ENCODE data around the gene ZNF124. TPM values are rescaled to one million over a fixed set of nuclear protein-coding genes. Genes with fewer than 3 reads are reported as not detected.
"Not testable (repeated sequence)": the region's sequence is repeated elsewhere in the genome, so short reads cannot be mapped to it uniquely, and the experiment has no call there.

Gene ZNF124
- total RNA-seq, 2 experiments from 2014 or later, result 18.3 to 20.0 TPM

DNA sequence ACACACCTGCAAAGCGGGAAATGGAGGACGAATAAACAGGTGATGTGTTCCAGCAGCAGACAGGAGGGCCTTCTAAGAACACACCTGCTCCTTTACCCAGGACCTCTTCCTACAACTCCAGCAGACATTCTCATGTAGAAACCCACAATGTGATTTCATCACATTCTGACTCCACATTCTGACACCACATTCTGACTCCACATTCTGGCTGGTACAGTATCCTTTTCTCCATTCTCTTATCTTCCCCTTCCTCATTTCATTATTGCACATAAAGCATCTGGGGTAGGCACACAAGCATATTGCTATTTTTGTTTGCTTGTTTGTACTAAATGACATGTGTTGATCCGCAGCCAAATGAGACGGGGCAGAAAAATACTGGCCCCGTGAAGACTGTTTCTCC lies 3.6 kb upstream of the ZNF124 start:
- TF ChIP-seq, protein P1, sequence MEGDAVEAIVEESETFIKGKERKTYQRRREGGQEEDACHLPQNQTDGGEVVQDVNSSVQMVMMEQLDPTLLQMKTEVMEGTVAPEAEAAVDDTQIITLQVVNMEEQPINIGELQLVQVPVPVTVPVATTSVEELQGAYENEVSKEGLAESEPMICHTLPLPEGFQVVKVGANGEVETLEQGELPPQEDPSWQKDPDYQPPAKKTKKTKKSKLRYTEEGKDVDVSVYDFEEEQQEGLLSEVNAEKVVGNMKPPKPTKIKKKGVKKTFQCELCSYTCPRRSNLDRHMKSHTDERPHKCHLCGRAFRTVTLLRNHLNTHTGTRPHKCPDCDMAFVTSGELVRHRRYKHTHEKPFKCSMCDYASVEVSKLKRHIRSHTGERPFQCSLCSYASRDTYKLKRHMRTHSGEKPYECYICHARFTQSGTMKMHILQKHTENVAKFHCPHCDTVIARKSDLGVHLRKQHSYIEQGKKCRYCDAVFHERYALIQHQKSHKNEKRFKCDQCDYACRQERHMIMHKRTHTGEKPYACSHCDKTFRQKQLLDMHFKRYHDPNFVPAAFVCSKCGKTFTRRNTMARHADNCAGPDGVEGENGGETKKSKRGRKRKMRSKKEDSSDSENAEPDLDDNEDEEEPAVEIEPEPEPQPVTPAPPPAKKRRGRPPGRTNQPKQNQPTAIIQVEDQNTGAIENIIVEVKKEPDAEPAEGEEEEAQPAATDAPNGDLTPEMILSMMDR (IDR thresholded peaks at IDR 0.05), result no peak
- H3K9me3 ChIP-seq (ENCODE audit: control insufficient read depth in 1 of 2, insufficient read depth in 1 of 2, low read length in 2 of 2), result peaks cover 8 to 15% of the 10 kb centered on the region in 2 experiments
- no peaks in the 10 kb centered on the region for H3K36me3 ChIP-seq (ENCODE audit: insufficient read depth, low read length)
- ChIA-PET POLR2A (no interaction called here), CTCF (no interaction called here)
- no peaks in the 10 kb centered on the region for H3K4me1 Mint-ChIP-seq (ENCODE audit: low read depth)
- no peak overlapping the region for H3K27ac ChIP-seq (ENCODE audit: low read depth in 1 of 2, low read length in 2 of 2)
- intact Hi-C loops (cut with DNase I, micrococcal nuclease), result loop anchor here in 1 of 2 experiments (5.0 kb wide), 1 partner anchor 37 kb away; no protein-coding TSS in a partner anchor
- no peak overlapping the region for H3K4me3 ChIP-seq (ENCODE audit: low read length)
- H3K4me1 ChIP-seq (ENCODE audit: insufficient read depth, low read length), result peaks cover 3% of the 10 kb centered on the region
- no peak for DNase-seq
- no peak overlapping the region for H3K4me3 Mint-ChIP-seq
- H3K27me3 Mint-ChIP-seq, result no peaks in the 10 kb centered on the region
- H3K9me3 Mint-ChIP-seq, result no peaks in the 10 kb centered on the region
- peaks cover 1% of the 10 kb centered on the region for H3K36me3 Mint-ChIP-seq (ENCODE audit: low read depth)
- H3K27me3 ChIP-seq (ENCODE audit: control insufficient read depth in 1 of 2, insufficient read depth in 2 of 2, low read length in 2 of 2), result no peaks in the 10 kb centered on the region
- no peak for ATAC-seq (ENCODE audit: poor library complexity)
- H3K27ac Mint-ChIP-seq, result no peak overlapping the region

DNA sequence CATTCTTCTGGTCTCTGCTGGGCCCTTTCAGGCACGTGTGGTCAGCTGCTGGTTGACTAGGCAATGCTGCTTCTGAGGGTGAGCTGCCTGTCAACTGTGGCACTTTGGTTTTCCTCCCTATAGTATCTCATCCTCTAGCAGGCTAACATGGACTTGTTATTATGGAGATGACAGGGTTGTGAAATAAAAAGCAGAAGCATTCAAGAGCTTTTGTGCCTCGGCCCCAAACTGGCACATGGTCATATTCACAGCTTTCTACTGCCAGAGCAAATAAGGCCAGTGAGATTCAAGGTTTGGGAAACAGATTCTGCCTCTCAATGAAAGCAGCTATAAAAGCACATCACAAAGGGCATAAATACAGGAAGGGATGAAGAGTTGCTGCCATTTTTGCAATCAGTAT lies 1.6 kb upstream of the ZNF124 start:
- no peaks in the 10 kb centered on the region for H3K36me3 ChIP-seq (ENCODE audit: insufficient read depth, low read length)
- peaks cover 3% of the 10 kb centered on the region for H3K4me1 ChIP-seq (ENCODE audit: insufficient read depth, low read length)
- no peaks in the 10 kb centered on the region for H3K27me3 ChIP-seq (ENCODE audit: control insufficient read depth in 1 of 2, insufficient read depth in 2 of 2, low read length in 2 of 2)
- ChIA-PET POLR2A (no interaction called here), CTCF (no interaction called here)
- peaks cover 13% of the 10 kb centered on the region for H3K36me3 Mint-ChIP-seq (ENCODE audit: low read depth)
- intact Hi-C loops (cut with DNase I, micrococcal nuclease), result loop anchor here in 1 of 2 experiments (2.0 to 5.0 kb wide), 2 partner anchors 35 to 71 kb away; partner anchors contain the start of gene ZNF669
- no peak overlapping the region for H3K27ac Mint-ChIP-seq
- no peaks in the 10 kb centered on the region for H3K27me3 Mint-ChIP-seq
- no peak overlapping the region for H3K4me3 ChIP-seq (ENCODE audit: low read length)
- peaks cover 6% of the 10 kb centered on the region for H3K4me1 Mint-ChIP-seq (ENCODE audit: low read depth)
- TF ChIP-seq, protein P1 (IDR thresholded peaks at IDR 0.05), result no peak
- peak overlapping the region; percentile 66 for H3K4me3 Mint-ChIP-seq
- no peak overlapping the region for H3K27ac ChIP-seq (ENCODE audit: low read depth in 1 of 2, low read length in 2 of 2)
- H3K9me3 ChIP-seq (ENCODE audit: control insufficient read depth in 1 of 2, insufficient read depth in 1 of 2, low read length in 2 of 2), result peaks cover under 1 to 6% of the 10 kb centered on the region in 2 experiments
- no peaks in the 10 kb centered on the region for H3K9me3 Mint-ChIP-seq
- no peak for ATAC-seq (ENCODE audit: poor library complexity)
- peak in 1 of 14 experiments; percentile 31 for DNase-seq

DNA sequence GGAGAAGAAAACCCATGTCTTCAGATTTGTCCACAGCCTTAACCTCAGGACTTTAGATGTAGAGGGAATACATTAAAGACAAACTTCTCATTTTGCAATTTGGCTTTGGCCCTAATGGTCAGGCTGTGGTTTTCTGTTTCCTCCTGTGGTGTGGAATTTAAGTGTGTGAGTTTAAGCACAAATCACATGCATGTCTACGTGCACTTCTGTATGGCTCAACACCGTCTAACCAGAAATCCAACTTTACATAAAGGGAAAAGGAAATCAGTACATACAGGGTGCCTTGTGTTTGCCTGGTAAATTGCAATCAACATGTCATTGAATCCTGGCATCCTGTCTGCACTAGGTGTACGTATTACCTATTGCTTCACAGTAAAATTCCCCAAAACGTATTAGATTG lies 1.2 kb upstream of the ZNF124 start:
- ATAC-seq (ENCODE audit: poor library complexity) (no peak), DNase-seq (peak in 2 of 14 experiments; percentile 27 to 29)
- H3K27ac Mint-ChIP-seq, result no peak overlapping the region
- ChIA-PET CTCF (no interaction called here), POLR2A (no interaction called here)
- H3K36me3 Mint-ChIP-seq (ENCODE audit: low read depth), result peaks cover 13% of the 10 kb centered on the region
- intact Hi-C loops (cut with DNase I, micrococcal nuclease), result loop anchor here in 1 of 2 experiments (2.0 to 5.0 kb wide), 2 partner anchors 36 to 71 kb away; partner anchors contain the start of gene ZNF669
- no peaks in the 10 kb centered on the region for H3K27me3 Mint-ChIP-seq
- H3K4me1 Mint-ChIP-seq (ENCODE audit: low read depth), result peaks cover 6% of the 10 kb centered on the region
- Histone ChIP-seq H3K4me1 (ENCODE audit: insufficient read depth, low read length) (peaks cover 4% of the 10 kb centered on the region), H3K36me3 (ENCODE audit: insufficient read depth, low read length) (no peaks in the 10 kb centered on the region), H3K9me3 (ENCODE audit: control insufficient read depth in 1 of 2, insufficient read depth in 1 of 2, low read length in 2 of 2) (peaks cover 0 to 10% of the 10 kb centered on the region in 2 experiments), H3K27me3 (ENCODE audit: control insufficient read depth in 1 of 2, insufficient read depth in 2 of 2, low read length in 2 of 2) (no peaks in the 10 kb centered on the region), H3K4me3 (ENCODE audit: low read length) (no peak overlapping the region), H3K27ac (ENCODE audit: low read depth in 1 of 2, low read length in 2 of 2) (no peak overlapping the region)
- TF ChIP-seq, protein P1 (IDR thresholded peaks at IDR 0.05), result no peak
- no peaks in the 10 kb centered on the region for H3K9me3 Mint-ChIP-seq
- H3K4me3 Mint-ChIP-seq, result peak overlapping the region; percentile 66

DNA sequence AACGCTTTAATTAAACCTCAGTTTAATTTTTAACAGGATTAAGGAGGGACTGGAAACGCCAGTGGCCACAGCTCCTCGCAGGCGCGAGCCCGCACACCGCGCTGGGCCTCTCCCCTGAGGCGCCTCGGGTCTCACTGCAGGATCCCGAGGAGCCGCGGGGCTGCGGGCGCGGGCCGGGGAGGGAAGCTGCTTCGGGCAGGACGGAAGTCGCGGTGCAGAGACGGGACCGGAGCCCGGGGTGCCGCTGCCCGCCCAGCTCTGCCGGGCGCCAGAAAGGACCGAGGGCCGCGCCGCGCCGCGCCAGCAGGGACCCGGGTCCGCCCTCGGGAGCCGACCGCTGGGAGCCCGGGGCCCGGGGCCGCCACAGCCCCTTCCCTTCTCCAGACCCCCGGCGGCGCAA lies 377 bp downstream of the ZNF124 start:
- H3K36me3 ChIP-seq (ENCODE audit: insufficient read depth, low read length); H3K27ac ChIP-seq (ENCODE audit: low read depth in 1 of 2, low read length in 2 of 2); H3K4me1 ChIP-seq (ENCODE audit: insufficient read depth, low read length); H3K27ac Mint-ChIP-seq; H3K4me3 Mint-ChIP-seq; H3K9me3 Mint-ChIP-seq; H3K4me3 ChIP-seq (ENCODE audit: low read length); H3K27me3 ChIP-seq (ENCODE audit: control insufficient read depth in 1 of 2, insufficient read depth in 2 of 2, low read length in 2 of 2); H3K27me3 Mint-ChIP-seq; DNase-seq; CTCF ChIA-PET; POLR2A ChIA-PET: not testable (repeated sequence)
- intact Hi-C loops (cut with DNase I, micrococcal nuclease), result loop anchor here in 1 of 2 experiments (5.0 kb wide), 1 partner anchor 69 kb away; the partner anchor contains the start of gene ZNF669
- Mint-ChIP-seq H3K36me3 (ENCODE audit: low read depth) (peaks cover 29% of the 10 kb centered on the region), H3K4me1 (ENCODE audit: low read depth) (peaks cover 22% of the 10 kb centered on the region)
- H3K9me3 ChIP-seq (ENCODE audit: control insufficient read depth in 1 of 2, insufficient read depth in 1 of 2, low read length in 2 of 2), result peaks cover 7 to 11% of the 10 kb centered on the region in 2 experiments
- peak; percentile 52 for ATAC-seq (ENCODE audit: poor library complexity)
